ENCODE results near the gene DLG2.

DLG2 gene

DNA sequence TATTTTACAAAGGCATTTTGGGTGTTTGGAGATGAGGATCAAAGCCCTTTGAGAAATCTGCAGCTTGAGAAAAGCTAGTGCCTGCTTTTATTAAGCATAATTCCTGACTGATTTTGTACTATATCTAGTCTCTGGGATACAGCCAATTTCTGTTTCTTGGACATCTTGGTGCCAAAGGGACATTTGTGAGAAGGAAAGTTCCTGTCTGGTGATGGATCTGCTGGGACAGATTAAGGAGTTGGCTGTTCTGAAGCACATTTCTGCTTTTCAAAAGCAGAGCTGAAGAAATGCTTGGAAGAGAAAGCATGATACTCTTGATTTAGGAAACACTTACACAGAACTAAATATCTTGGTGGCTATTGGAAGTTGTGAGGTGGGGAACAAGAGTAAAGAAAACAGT, 2086.4 kb downstream of the DLG2 start:
- no peak overlapping the region for H3K4me2 ChIP-seq (ENCODE audit: low read length)
- H3K4me3 ChIP-seq (ENCODE audit: low read length): no peak overlapping the region
- peaks cover 19% of the 10 kb centered on the region for H3K27me3 ChIP-seq (ENCODE audit: control insufficient read depth, insufficient read depth, low read length)
- no peaks in the 10 kb centered on the region for H3K9me3 ChIP-seq (replicated peaks; ENCODE audit: low read length)
- no peaks in the 10 kb centered on the region for H3K4me1 ChIP-seq (ENCODE audit: control insufficient read depth, insufficient read depth, low read length)
- no peak overlapping the region for H3K9ac ChIP-seq (ENCODE audit: low read depth, low read length)
- no peaks in the 10 kb centered on the region for H3K36me3 ChIP-seq (ENCODE audit: insufficient read depth, low read length)

- no peaks in the 10 kb centered on the region for H3K4me1 ChIP-seq (ENCODE audit: control insufficient read depth, insufficient read depth, low read length)
Measured at GRCh38 chr11:83540112-83540675, 2086.9 kb downstream of the DLG2 start.

DNA sequence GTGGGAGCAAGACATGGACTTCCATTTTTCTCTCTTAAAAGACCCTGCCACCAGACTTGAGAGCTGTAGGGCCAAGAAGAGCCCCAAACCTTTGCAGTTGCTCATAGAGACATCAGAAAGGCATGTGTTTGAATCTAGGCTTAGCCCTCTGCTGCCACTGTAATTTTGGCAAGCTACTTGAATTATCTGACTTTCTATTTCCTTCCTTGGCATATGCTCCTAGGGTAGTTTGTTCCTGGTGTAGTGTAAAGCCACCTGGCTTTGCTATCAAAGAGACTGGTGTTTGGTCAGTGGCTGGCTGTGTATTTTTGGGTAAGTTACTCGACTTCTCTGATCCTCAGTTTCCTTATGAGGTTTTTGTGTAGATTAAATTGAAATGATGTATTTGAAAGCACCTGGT, 2088.9 kb downstream of the DLG2 start:
- H3K27me3 ChIP-seq (ENCODE audit: control insufficient read depth, insufficient read depth, low read length): peaks cover 19% of the 10 kb centered on the region

More at GRCh38 chr11:83540112-83540675, 2086.9 kb downstream of the DLG2 start:
- H3K36me3 ChIP-seq (ENCODE audit: insufficient read depth, low read length): no peaks in the 10 kb centered on the region
- H3K4me3 ChIP-seq (ENCODE audit: low read length): no peak overlapping the region
- no peak overlapping the region for H3K9ac ChIP-seq (ENCODE audit: low read depth, low read length)
- no peak overlapping the region for H3K4me2 ChIP-seq (ENCODE audit: low read length)
- no peaks in the 10 kb centered on the region for H3K9me3 ChIP-seq (replicated peaks; ENCODE audit: low read length)
- H3K27me3 ChIP-seq (ENCODE audit: control insufficient read depth, insufficient read depth, low read length): peaks cover 19% of the 10 kb centered on the region

DNA sequence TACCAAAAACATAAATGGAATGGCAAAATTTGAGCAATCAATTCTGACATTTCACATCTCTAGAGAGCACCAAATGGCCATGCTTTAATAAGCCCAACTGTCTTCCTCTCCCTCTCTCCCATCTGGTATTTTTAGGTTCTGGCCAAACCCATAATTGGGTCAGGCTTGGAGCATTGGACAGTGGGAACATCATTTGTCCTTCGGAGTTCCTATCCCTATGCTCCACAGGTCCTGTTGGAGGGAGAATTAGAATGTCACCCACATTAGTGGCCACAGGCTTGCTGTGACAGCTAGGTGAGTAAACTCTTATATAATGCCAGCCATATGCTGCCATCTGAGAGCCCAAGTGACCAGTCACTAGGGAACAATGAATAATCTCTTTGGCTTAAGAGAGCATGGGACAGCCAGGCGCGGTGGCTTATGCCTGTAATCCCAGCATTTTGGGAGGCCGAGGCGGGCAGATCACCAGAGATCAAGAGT, 2090.0 kb downstream of the DLG2 start:
- Histone ChIP-seq H3K4me1 (ENCODE audit: control insufficient read depth, insufficient read depth, low read length) (no peaks in the 10 kb centered on the region), H3K27me3 (ENCODE audit: control insufficient read depth, insufficient read depth, low read length) (peaks cover 19% of the 10 kb centered on the region), H3K9me3 (replicated peaks; ENCODE audit: low read length) (no peaks in the 10 kb centered on the region), H3K4me3 (ENCODE audit: low read length) (no peak overlapping the region), H3K9ac (ENCODE audit: low read depth, low read length) (no peak overlapping the region), H3K4me2 (ENCODE audit: low read length) (no peak overlapping the region), H3K36me3 (ENCODE audit: insufficient read depth, low read length) (no peaks in the 10 kb centered on the region)

More for the DNA sequence above, 2088.9 kb downstream of the DLG2 start:
- Histone ChIP-seq H3K36me3 (ENCODE audit: insufficient read depth, low read length) (no peaks in the 10 kb centered on the region), H3K4me1 (ENCODE audit: control insufficient read depth, insufficient read depth, low read length) (no peaks in the 10 kb centered on the region), H3K4me3 (ENCODE audit: low read length) (no peak overlapping the region), H3K4me2 (ENCODE audit: low read length) (no peak overlapping the region), H3K9ac (ENCODE audit: low read depth, low read length) (no peak overlapping the region), H3K9me3 (replicated peaks; ENCODE audit: low read length) (no peaks in the 10 kb centered on the region)

GRCh38 chr11:83533166-83533565, 2094.0 kb downstream of the DLG2 start:
- Histone ChIP-seq H3K4me2 (ENCODE audit: low read length) (no peak overlapping the region), H3K4me1 (ENCODE audit: control insufficient read depth, insufficient read depth, low read length) (no peaks in the 10 kb centered on the region), H3K9ac (ENCODE audit: low read depth, low read length) (no peak overlapping the region), H3K36me3 (ENCODE audit: insufficient read depth, low read length) (no peaks in the 10 kb centered on the region), H3K9me3 (replicated peaks; ENCODE audit: low read length) (no peaks in the 10 kb centered on the region), H3K27me3 (ENCODE audit: control insufficient read depth, insufficient read depth, low read length) (peaks cover 18% of the 10 kb centered on the region), H3K4me3 (ENCODE audit: low read length) (no peak overlapping the region)

DNA sequence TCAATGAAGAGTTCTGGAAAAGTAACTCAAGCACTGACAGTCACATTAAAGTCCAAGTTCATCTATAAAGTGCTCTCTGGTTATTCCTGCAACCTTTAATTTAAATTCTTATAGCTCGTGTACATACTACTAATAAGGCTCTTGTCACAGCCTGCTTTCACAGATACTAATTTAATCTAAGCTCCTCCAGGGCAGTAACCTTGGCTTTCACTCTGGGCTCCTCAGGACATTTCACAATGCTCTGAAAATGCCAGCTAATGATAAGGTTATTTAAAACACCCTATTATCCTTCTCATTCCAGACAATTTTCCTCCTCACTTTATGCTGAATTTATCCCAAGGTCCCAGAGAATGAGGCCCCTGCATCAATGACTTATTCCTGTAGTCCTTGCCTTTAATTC, 2098.3 kb downstream of the DLG2 start:
- Histone ChIP-seq H3K4me2 (ENCODE audit: low read length) (no peak overlapping the region), H3K9me3 (replicated peaks; ENCODE audit: low read length) (no peaks in the 10 kb centered on the region), H3K9ac (ENCODE audit: low read depth, low read length) (no peak overlapping the region), H3K27me3 (ENCODE audit: control insufficient read depth, insufficient read depth, low read length) (peaks cover 17% of the 10 kb centered on the region), H3K36me3 (ENCODE audit: insufficient read depth, low read length) (no peaks in the 10 kb centered on the region), H3K4me1 (ENCODE audit: control insufficient read depth, insufficient read depth, low read length) (no peaks in the 10 kb centered on the region), H3K4me3 (ENCODE audit: low read length) (no peak overlapping the region)

DNA sequence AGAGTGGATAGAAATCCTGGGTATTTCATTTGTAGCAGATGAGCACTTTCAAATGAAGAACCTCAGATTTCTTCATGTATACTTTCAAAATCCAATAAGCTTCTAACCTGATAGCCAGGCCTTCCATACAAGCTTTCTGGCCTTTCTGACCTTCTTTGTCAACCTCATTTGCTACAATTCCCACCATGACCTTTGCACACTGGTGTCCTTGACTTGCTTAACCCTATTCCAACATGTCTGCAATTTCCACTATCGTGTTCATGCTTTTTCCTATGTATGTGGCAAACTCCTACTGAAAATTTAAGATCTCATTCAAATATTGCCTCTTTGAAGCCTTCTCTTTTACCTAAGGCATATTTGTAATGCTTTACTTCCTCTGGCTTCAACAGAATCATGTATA, 2098.9 kb downstream of the DLG2 start:
- Histone ChIP-seq H3K9me3 (replicated peaks; ENCODE audit: low read length) (no peaks in the 10 kb centered on the region), H3K9ac (ENCODE audit: low read depth, low read length) (no peak overlapping the region), H3K36me3 (ENCODE audit: insufficient read depth, low read length) (no peaks in the 10 kb centered on the region)

DNA sequence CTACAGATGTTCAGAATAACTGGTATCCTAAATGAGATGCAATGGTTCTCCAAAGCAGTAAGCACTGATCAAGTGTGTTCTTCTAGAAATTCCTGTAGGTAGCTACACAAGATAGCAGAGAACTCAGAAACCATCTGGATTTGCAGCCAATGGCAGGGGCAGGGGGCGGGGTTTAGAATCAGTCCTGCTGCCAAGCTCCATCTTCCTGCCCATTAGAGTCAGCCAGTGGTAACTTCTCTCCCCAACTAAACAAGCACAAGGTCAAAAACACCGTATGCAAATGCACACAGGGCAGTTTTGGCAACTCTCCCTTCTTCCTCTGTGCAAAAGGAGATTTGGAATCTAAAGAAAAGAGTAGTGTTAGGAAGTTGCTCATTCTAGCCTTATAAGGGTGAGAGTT, 2103.5 kb downstream of the DLG2 start:
- Histone ChIP-seq H3K4me1 (ENCODE audit: control insufficient read depth, insufficient read depth, low read length) (no peaks in the 10 kb centered on the region), H3K4me3 (ENCODE audit: low read length) (no peak overlapping the region), H3K27me3 (ENCODE audit: control insufficient read depth, insufficient read depth, low read length) (peaks cover 9% of the 10 kb centered on the region), H3K9me3 (replicated peaks; ENCODE audit: low read length) (no peaks in the 10 kb centered on the region), H3K36me3 (ENCODE audit: insufficient read depth, low read length) (no peaks in the 10 kb centered on the region), H3K4me2 (ENCODE audit: low read length) (no peak overlapping the region), H3K9ac (ENCODE audit: low read depth, low read length) (no peak overlapping the region)

More for the DNA sequence above, 2098.9 kb downstream of the DLG2 start:
- H3K4me1 ChIP-seq (ENCODE audit: control insufficient read depth, insufficient read depth, low read length): no peaks in the 10 kb centered on the region
- H3K4me2 ChIP-seq (ENCODE audit: low read length): no peak overlapping the region
- H3K4me3 ChIP-seq (ENCODE audit: low read length): no peak overlapping the region
- peaks cover 17% of the 10 kb centered on the region for H3K27me3 ChIP-seq (ENCODE audit: control insufficient read depth, insufficient read depth, low read length)

DNA sequence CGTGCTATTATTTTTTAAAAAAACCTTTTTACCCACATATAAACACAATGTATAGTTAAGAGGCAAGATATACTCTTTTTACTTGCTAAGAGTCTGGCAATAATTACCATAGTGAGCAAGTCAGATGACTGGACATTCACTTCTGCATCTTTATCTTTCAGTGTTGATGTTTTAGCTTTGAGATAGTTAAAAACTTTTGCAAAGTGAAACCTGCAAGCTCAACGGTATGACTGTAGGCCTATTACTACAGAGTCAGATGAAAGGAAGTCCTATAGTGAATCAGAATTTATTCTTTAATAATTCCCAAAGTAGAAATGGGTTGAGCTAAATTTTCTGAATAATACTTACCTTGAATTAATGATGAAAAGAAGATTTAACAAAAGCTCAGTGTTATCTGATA, 2104.2 kb downstream of the DLG2 start:
- Histone ChIP-seq H3K9me3 (replicated peaks; ENCODE audit: low read length) (no peaks in the 10 kb centered on the region), H3K4me1 (ENCODE audit: control insufficient read depth, insufficient read depth, low read length) (no peaks in the 10 kb centered on the region), H3K27me3 (ENCODE audit: control insufficient read depth, insufficient read depth, low read length) (peaks cover 4% of the 10 kb centered on the region), H3K4me2 (ENCODE audit: low read length) (no peak overlapping the region), H3K36me3 (ENCODE audit: insufficient read depth, low read length) (no peaks in the 10 kb centered on the region), H3K4me3 (ENCODE audit: low read length) (no peak overlapping the region), H3K9ac (ENCODE audit: low read depth, low read length) (no peak overlapping the region)

GRCh38 chr11:83521647-83522596, 2105.2 kb downstream of the DLG2 start:
- H3K9me3 ChIP-seq (replicated peaks; ENCODE audit: low read length): no peaks in the 10 kb centered on the region
- H3K4me1 ChIP-seq (ENCODE audit: control insufficient read depth, insufficient read depth, low read length): no peaks in the 10 kb centered on the region
- peaks cover 4% of the 10 kb centered on the region for H3K27me3 ChIP-seq (ENCODE audit: control insufficient read depth, insufficient read depth, low read length)
- no peak overlapping the region for H3K4me2 ChIP-seq (ENCODE audit: low read length)
- H3K36me3 ChIP-seq (ENCODE audit: insufficient read depth, low read length): no peaks in the 10 kb centered on the region
- no peak overlapping the region for H3K4me3 ChIP-seq (ENCODE audit: low read length)
- no peak overlapping the region for H3K9ac ChIP-seq (ENCODE audit: low read depth, low read length)

DNA sequence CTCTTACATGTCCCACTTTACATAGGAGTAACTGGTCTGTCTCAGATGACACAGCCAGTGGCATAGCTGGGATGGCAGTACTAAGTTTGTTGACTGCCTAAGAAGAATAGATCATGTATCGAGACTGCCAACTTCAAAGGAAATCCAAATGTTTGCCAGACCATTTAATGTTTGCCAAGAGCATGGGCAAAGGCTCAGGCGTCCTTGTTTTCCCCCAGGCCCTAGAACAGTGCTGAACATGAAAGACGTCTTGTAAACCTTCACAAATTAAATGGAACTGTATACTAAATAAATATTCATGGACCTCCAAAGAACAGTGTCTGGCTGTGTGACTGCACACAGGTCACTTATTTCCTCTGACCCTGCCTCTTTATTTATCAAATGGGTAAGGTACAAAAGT, 2106.3 kb downstream of the DLG2 start:
- no peaks in the 10 kb centered on the region for H3K36me3 ChIP-seq (ENCODE audit: insufficient read depth, low read length)
- no peaks in the 10 kb centered on the region for H3K27me3 ChIP-seq (ENCODE audit: control insufficient read depth, insufficient read depth, low read length)
- H3K9me3 ChIP-seq (replicated peaks; ENCODE audit: low read length): no peaks in the 10 kb centered on the region

More for the DNA sequence above, 2106.3 kb downstream of the DLG2 start:
- Histone ChIP-seq H3K9ac (ENCODE audit: low read depth, low read length) (no peak overlapping the region), H3K4me1 (ENCODE audit: control insufficient read depth, insufficient read depth, low read length) (no peaks in the 10 kb centered on the region), H3K4me3 (ENCODE audit: low read length) (no peak overlapping the region), H3K4me2 (ENCODE audit: low read length) (no peak overlapping the region)

Data from skeletal muscle satellite cell (primary cell).